Measurements from ENCODE around the gene SH2D3A. TPM values are rescaled to one million over a fixed set of nuclear protein-coding genes. Genes with fewer than 3 reads are reported as not detected.

SH2D3A gene
- total RNA-seq, 5 donors from 2014 or later (not counting 1 experiment from before 2014, with no cell fraction given) = 61.7 to 83.7 (median 73.6) TPM

GRCh38 chr19:6721773-6722172 lies 45.5 kb downstream of the SH2D3A start:
- Histone ChIP-seq H3K9me3 (no peaks in the 10 kb centered on the region), H3K27me3 (replicated peaks in 1 of 2; ENCODE audit: control insufficient read depth in 2 of 2, extremely low read depth in 1 of 2, insufficient read depth in 2 of 2, low read length in 1 of 2) (no peaks in the 10 kb centered on the region), H3K27ac (ENCODE audit: low read length) (no peak overlapping the region), H3K4me3 (ENCODE audit: control insufficient read depth in 1 of 2, extremely low read depth in 1 of 2, low read length in 1 of 2) (no peak overlapping the region), H3K36me3 (ENCODE audit: control insufficient read depth in 2 of 2, extremely low read depth in 1 of 2, insufficient read depth in 1 of 2, low read length in 1 of 2) (no peaks in the 10 kb centered on the region), H3K4me1 (ENCODE audit: control insufficient read depth in 1 of 2, extremely low read depth in 1 of 2, insufficient read depth in 2 of 2, low read length in 2 of 2) (peaks cover 2 to 8% of the 10 kb centered on the region in 2 experiments)
- no peak overlapping the region for H3K4me3 Mint-ChIP-seq
- H3K9me3 Mint-ChIP-seq = no peaks in the 10 kb centered on the region
- no CpG with 5 or more reads among the region's 5 CpGs for WGBS (ENCODE audit: insufficient coverage)
- DNase-seq (no peak), ATAC-seq (replicated peaks in 1 of 4) (no peak)
- H3K4me1 Mint-ChIP-seq = peaks cover 13 to 42% (median 35%) of the 10 kb centered on the region in 3 donors
- ChIA-PET CTCF (interaction anchor here (0.6 to 0.7 kb wide), 2 partner anchors 16 to 122 kb away, joined by 3 to 4 read pairs; partner anchors contain the start of gene GPR108 (in 1 of the 2)), POLR2A (no interaction called here)
- no peaks in the 10 kb centered on the region for H3K36me3 Mint-ChIP-seq
- H3K27ac Mint-ChIP-seq = peak overlapping the region in 1 of 2 donors; percentile 24
- no peaks in the 10 kb centered on the region for H3K27me3 Mint-ChIP-seq

GRCh38 chr19:6721138-6721474 lies 46.1 kb downstream of the SH2D3A start:
- CTCF ChIA-PET = no interaction called here
- DNase-seq (no peak), ATAC-seq (replicated peaks in 1 of 4) (no peak)
- Histone ChIP-seq H3K4me1 (ENCODE audit: control insufficient read depth in 1 of 2, extremely low read depth in 1 of 2, insufficient read depth in 2 of 2, low read length in 2 of 2) (peaks cover 2 to 8% of the 10 kb centered on the region in 2 experiments), H3K4me3 (ENCODE audit: control insufficient read depth in 1 of 2, extremely low read depth in 1 of 2, low read length in 1 of 2) (no peak overlapping the region), H3K27ac (ENCODE audit: low read length) (no peak overlapping the region), H3K27me3 (replicated peaks in 1 of 2; ENCODE audit: control insufficient read depth in 2 of 2, extremely low read depth in 1 of 2, insufficient read depth in 2 of 2, low read length in 1 of 2) (no peaks in the 10 kb centered on the region), H3K36me3 (ENCODE audit: control insufficient read depth in 2 of 2, extremely low read depth in 1 of 2, insufficient read depth in 1 of 2, low read length in 1 of 2) (no peaks in the 10 kb centered on the region), H3K9me3 (no peaks in the 10 kb centered on the region)
- H3K4me1 Mint-ChIP-seq = peaks cover 13 to 47% (median 35%) of the 10 kb centered on the region in 3 donors
- H3K27me3 Mint-ChIP-seq = no peaks in the 10 kb centered on the region
- POLR2A ChIA-PET = no interaction called here
- H3K36me3 Mint-ChIP-seq = no peaks in the 10 kb centered on the region
- H3K9me3 Mint-ChIP-seq = no peaks in the 10 kb centered on the region
- H3K4me3 Mint-ChIP-seq = no peak overlapping the region
- H3K27ac Mint-ChIP-seq = no peak overlapping the region

- no peaks in the 10 kb centered on the region for H3K36me3 ChIP-seq (ENCODE audit: control insufficient read depth in 2 of 2, extremely low read depth in 1 of 2, insufficient read depth in 1 of 2, low read length in 1 of 2)
- H3K27me3 ChIP-seq (replicated peaks in 1 of 2; ENCODE audit: control insufficient read depth in 2 of 2, extremely low read depth in 1 of 2, insufficient read depth in 2 of 2, low read length in 1 of 2) = no peaks in the 10 kb centered on the region
- WGBS (ENCODE audit: insufficient coverage) = 100% methylated on average over 3 of the region's 4 CpGs
- Mint-ChIP-seq H3K27me3 (no peaks in the 10 kb centered on the region), H3K27ac (peak within 1 kb of the TSS in 1 of 2 donors; percentile 7), H3K4me1 (peaks cover 11 to 45% (median 33%) of the 10 kb centered on the region in 3 donors), H3K9me3 (no peaks in the 10 kb centered on the region), H3K36me3 (no peaks in the 10 kb centered on the region), H3K4me3 (no peak within 1 kb of the TSS)
- H3K4me3 ChIP-seq (ENCODE audit: control insufficient read depth in 1 of 2, extremely low read depth in 1 of 2, low read length in 1 of 2) = no peak within 1 kb of the TSS
- ChIA-PET POLR2A (no interaction called here), CTCF (no interaction called here)
- no peak within 1 kb of the TSS for H3K27ac ChIP-seq (ENCODE audit: low read length)
- ATAC-seq (replicated peaks in 1 of 4) = no peak
- H3K4me1 ChIP-seq (ENCODE audit: control insufficient read depth in 1 of 2, extremely low read depth in 1 of 2, insufficient read depth in 2 of 2, low read length in 2 of 2) = peaks cover 2 to 8% of the 10 kb centered on the region in 2 experiments
- DNase-seq = no peak
- no peaks in the 10 kb centered on the region for H3K9me3 ChIP-seq
Observed at GRCh38 chr19:6720369-6721137, 46.7 kb downstream of the SH2D3A start, which contains the start of gene C3. Gene C3, minus strand, starts transcription at chr19:6720650. Its CDS starts 61 bp downstream, at chr19:6720589.

GRCh38 chr19:6719992-6720368 lies 47.3 kb downstream of the SH2D3A start:
- peaks cover 8 to 40% (median 28%) of the 10 kb centered on the region in 3 donors for H3K4me1 Mint-ChIP-seq
- 87% methylated on average over 3 of the region's 3 CpGs for WGBS (ENCODE audit: insufficient coverage)
- H3K27ac Mint-ChIP-seq = peak overlapping the region in 1 of 2 donors; percentile 7
- no peaks in the 10 kb centered on the region for H3K36me3 Mint-ChIP-seq
- ATAC-seq (replicated peaks in 1 of 4) = no peak
- H3K9me3 Mint-ChIP-seq = no peaks in the 10 kb centered on the region
- Histone ChIP-seq H3K4me3 (ENCODE audit: control insufficient read depth in 1 of 2, extremely low read depth in 1 of 2, low read length in 1 of 2) (no peak overlapping the region), H3K9me3 (no peaks in the 10 kb centered on the region), H3K4me1 (ENCODE audit: control insufficient read depth in 1 of 2, extremely low read depth in 1 of 2, insufficient read depth in 2 of 2, low read length in 2 of 2) (peaks cover 2 to 8% of the 10 kb centered on the region in 2 experiments), H3K27ac (ENCODE audit: low read length) (no peak overlapping the region), H3K36me3 (ENCODE audit: control insufficient read depth in 2 of 2, extremely low read depth in 1 of 2, insufficient read depth in 1 of 2, low read length in 1 of 2) (no peaks in the 10 kb centered on the region), H3K27me3 (replicated peaks in 1 of 2; ENCODE audit: control insufficient read depth in 2 of 2, extremely low read depth in 1 of 2, insufficient read depth in 2 of 2, low read length in 1 of 2) (no peaks in the 10 kb centered on the region)
- no peak overlapping the region for H3K4me3 Mint-ChIP-seq
- no peak for DNase-seq
- POLR2A ChIA-PET = no interaction called here
- CTCF ChIA-PET = no interaction called here
- H3K27me3 Mint-ChIP-seq = no peaks in the 10 kb centered on the region

- 73% methylated on average over 6 of the region's 6 CpGs for WGBS (ENCODE audit: insufficient coverage)
- Mint-ChIP-seq H3K4me3 (no peak overlapping the region), H3K27ac (peak overlapping the region in 1 of 2 donors; percentile 7), H3K9me3 (no peaks in the 10 kb centered on the region), H3K27me3 (no peaks in the 10 kb centered on the region), H3K36me3 (no peaks in the 10 kb centered on the region), H3K4me1 (peaks cover 6 to 35% (median 25%) of the 10 kb centered on the region in 3 donors)
- ChIA-PET POLR2A (no interaction called here), CTCF (no interaction called here)
- no peaks in the 10 kb centered on the region for H3K9me3 ChIP-seq
- DNase-seq (no peak), ATAC-seq (replicated peaks in 1 of 4) (no peak)
- no peaks in the 10 kb centered on the region for H3K36me3 ChIP-seq (ENCODE audit: control insufficient read depth in 2 of 2, extremely low read depth in 1 of 2, insufficient read depth in 1 of 2, low read length in 1 of 2)
- H3K27me3 ChIP-seq (replicated peaks in 1 of 2; ENCODE audit: control insufficient read depth in 2 of 2, extremely low read depth in 1 of 2, insufficient read depth in 2 of 2, low read length in 1 of 2) = no peaks in the 10 kb centered on the region
- H3K4me1 ChIP-seq (ENCODE audit: control insufficient read depth in 1 of 2, extremely low read depth in 1 of 2, insufficient read depth in 2 of 2, low read length in 2 of 2) = peaks cover 2 to 8% of the 10 kb centered on the region in 2 experiments
- H3K27ac ChIP-seq (ENCODE audit: low read length) = no peak overlapping the region
- H3K4me3 ChIP-seq (ENCODE audit: control insufficient read depth in 1 of 2, extremely low read depth in 1 of 2, low read length in 1 of 2) = no peak overlapping the region
Observed at GRCh38 chr19:6719540-6719861, 47.7 kb downstream of the SH2D3A start.

DNA sequence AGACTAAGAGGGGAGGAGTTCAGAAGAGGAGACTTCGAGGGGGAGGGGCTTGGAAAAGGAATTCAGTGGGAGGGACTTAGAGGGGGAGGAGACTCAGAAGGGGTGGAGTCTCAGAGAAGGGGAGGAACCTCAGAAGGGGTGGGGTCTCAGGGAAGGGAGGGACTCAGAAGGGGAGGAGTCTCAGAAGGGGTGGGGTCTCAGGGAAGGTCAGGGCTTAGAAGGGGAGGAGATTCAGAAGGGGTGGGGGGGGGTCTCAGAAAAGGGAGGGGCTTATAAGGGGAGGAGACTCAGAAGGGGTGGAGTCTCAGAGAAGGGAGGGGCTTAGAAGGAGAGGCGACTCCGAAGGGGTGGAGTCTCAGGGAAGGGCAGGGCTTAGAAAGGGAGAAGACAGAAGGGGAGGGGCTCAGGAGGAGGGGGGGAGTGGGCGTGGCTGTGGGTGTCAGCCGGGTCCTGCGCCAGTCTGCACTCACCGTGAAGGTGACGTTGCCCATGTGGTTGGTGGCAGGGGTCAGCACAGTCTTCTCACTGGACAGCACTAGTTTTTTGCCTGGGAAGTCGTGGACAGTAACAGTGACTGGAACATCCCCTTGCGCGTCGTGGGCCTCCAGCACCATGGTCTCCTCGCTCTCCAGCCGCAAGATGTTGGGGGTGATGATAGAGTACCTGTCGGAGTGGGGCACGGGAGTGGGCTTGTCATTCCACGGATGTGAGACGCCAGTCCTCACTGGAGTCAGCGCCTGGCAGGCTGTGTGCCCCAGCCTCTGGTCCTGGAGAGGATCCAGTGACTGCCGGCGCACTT lies 48.3 kb downstream of the SH2D3A start:
- DNase-seq (peak in 16 of 35 experiments; percentile 7 to 54 (median 28)), ATAC-seq (replicated peaks in 1 of 4) (peak in 3 of 4 experiments; percentile 52 to 76 (median 54))
- H3K4me1 Mint-ChIP-seq = peaks cover 6 to 31% (median 23%) of the 10 kb centered on the region in 3 donors
- ChIA-PET CTCF (no interaction called here), POLR2A (no interaction called here)
- no peaks in the 10 kb centered on the region for H3K36me3 Mint-ChIP-seq
- Histone ChIP-seq H3K4me3 (ENCODE audit: control insufficient read depth in 1 of 2, extremely low read depth in 1 of 2, low read length in 1 of 2) (no peak overlapping the region), H3K36me3 (ENCODE audit: control insufficient read depth in 2 of 2, extremely low read depth in 1 of 2, insufficient read depth in 1 of 2, low read length in 1 of 2) (no peaks in the 10 kb centered on the region), H3K27ac (ENCODE audit: low read length) (no peak overlapping the region), H3K27me3 (replicated peaks in 1 of 2; ENCODE audit: control insufficient read depth in 2 of 2, extremely low read depth in 1 of 2, insufficient read depth in 2 of 2, low read length in 1 of 2) (peaks cover 0 to 2% of the 10 kb centered on the region in 2 experiments), H3K9me3 (no peaks in the 10 kb centered on the region), H3K4me1 (ENCODE audit: control insufficient read depth in 1 of 2, extremely low read depth in 1 of 2, insufficient read depth in 2 of 2, low read length in 2 of 2) (peaks cover 2 to 7% of the 10 kb centered on the region in 2 experiments)
- H3K27me3 Mint-ChIP-seq = no peaks in the 10 kb centered on the region
- no peak overlapping the region for H3K4me3 Mint-ChIP-seq
- no peaks in the 10 kb centered on the region for H3K9me3 Mint-ChIP-seq
- 87% methylated on average over 18 of the region's 21 CpGs for WGBS (ENCODE audit: insufficient coverage)
- H3K27ac Mint-ChIP-seq = no peak overlapping the region
